Thyroid gland (tissue), 4 donors: ENCODE data around the gene WDR4.
"Not testable (repeated sequence)": the region's sequence is repeated elsewhere in the genome, so short reads cannot be mapped to it uniquely, and the experiment has no call there.

Experiments used
- CTCF ChIP-seq, 6 experiments: fragments of 200-600 bp in 3 of 6; fragments of 450-650 bp in 3 of 6; sonication (generic) in 3 of 6; IDR thresholded peaks; one replicate each; pipeline ENCODE4 v1.5.1; 2016 to 2019; ENCODE audit warnings: antibody characterized with exemption in 6 of 6, mild to moderate bottlenecking in 2 of 6, inconsistent platforms in 1 of 6, moderate library complexity in 1 of 6
- POLR2A ChIP-seq, 2 donors: fragments of 450-650 bp; IDR thresholded peaks; one replicate each; pipeline ENCODE4 v1.6.1; 2017; ENCODE audit warnings: antibody characterized with exemption in 2 of 2, mild to moderate bottlenecking in 2 of 2, moderate library complexity in 1 of 2

- not testable (repeated sequence) for TF ChIP-seq CTCF, POLR2A (IDR thresholded peaks at IDR 0.05)
Measured at GRCh38 chr21:42838212-42838690, 41.1 kb downstream of the WDR4 start.
